Heart left ventricle (tissue), 13 donors: Measurements from ENCODE around the gene NKAIN2.

ENCODE experiments used
- CTCF ChIP-seq, 12 donors: fragments of 200-600 bp; sonication (generic) in 4 of 12; IDR thresholded peaks; one replicate each; pipeline versions ENCODE4 v1.5.0 to v1.8.0; 2018 to 2022; ENCODE audit warnings: antibody characterized with exemption in 12 of 12, mild to moderate bottlenecking in 5 of 12
- POLR2A ChIP-seq, 2 donors: fragments of 450-650 bp; IDR thresholded peaks; one replicate each; pipeline ENCODE4 v1.6.1; 2017; ENCODE audit warnings: antibody characterized with exemption in 2 of 2, mild to moderate bottlenecking in 2 of 2, moderate library complexity in 2 of 2
- donor health status: ischemic (EF 13 %, LVEDD 7.1; RV severe dilation, severe dysfunction).
- donor health status: DM: no; HTN: yes; CAD: no.
- donor health status: DM: no; HTN: no; CAD: no.
- donor health status: ischemic (EF 25% LVEDD 6.9; RV normal size, moderate dysfunction).
- donor health status: ischemic (EF 25% LVEDD 5.7; RV mildly dilated, moderate dysfunction).
- donor health status: ischemic (EF 35%, LVEDD 5.7; RV mildly dilated, moderate dysfunction).
- donor health status: nonischemic (EF 11% LVEDD 7.7; RV severe dilation, severe dysfunction).
- donor health status: DM: yes; HTN: yes; CAD: no.
- donor health status: PGD.
- donor health status: ischemic (EF 29% LVEDD 5.4; RV normal size, mild dysfunction).
- donor health status: nonischemic (EF 23%, LVEDD 6.1; RV moderate dilation, normal function).

GRCh38 chr6:123994168-123994567 is 190.5 kb downstream of the NKAIN2 start:
- no peak for TF ChIP-seq POLR2A (IDR thresholded peaks at IDR 0.05)
- no peak for TF ChIP-seq CTCF (IDR thresholded peaks at IDR 0.05)
